OCI-LY7 (cell line): ENCODE measurements around the gene CNTN2.

Experiments
- CTCF ChIP-seq: fragments of 200-600 bp; sonication (generic); conservative IDR thresholded peaks from 2 replicates; pipeline ENCODE4 v1.5.1; 2014; ENCODE audit warnings: mild to moderate bottlenecking, antibody characterized with exemption, low read length, moderate library complexity, mixed read lengths
- EZH2phosphoT487 ChIP-seq: fragments of 200-600 bp; sonication (generic); IDR thresholded peaks from 2 replicates; pipeline ENCODE4 v1.6.1; 2018; ENCODE audit warnings: low read depth, borderline replicate concordance, mild to moderate bottlenecking, mixed run types, antibody characterized with exemption, low read length, moderate library complexity, mixed read lengths

GRCh38 chr1:205071028-205071409, 28.0 kb downstream of the CNTN2 start:
- TF ChIP-seq CTCF: no peak
- no peak for TF ChIP-seq EZH2phosphoT487
